ENCODE results near the gene C19orf18. TPM values are rescaled to one million over a fixed set of nuclear protein-coding genes. Genes with fewer than 3 reads are reported as not detected.

C19orf18 gene
- polyA plus RNA-seq, 1 experiment, result 0.27 TPM

DNA sequence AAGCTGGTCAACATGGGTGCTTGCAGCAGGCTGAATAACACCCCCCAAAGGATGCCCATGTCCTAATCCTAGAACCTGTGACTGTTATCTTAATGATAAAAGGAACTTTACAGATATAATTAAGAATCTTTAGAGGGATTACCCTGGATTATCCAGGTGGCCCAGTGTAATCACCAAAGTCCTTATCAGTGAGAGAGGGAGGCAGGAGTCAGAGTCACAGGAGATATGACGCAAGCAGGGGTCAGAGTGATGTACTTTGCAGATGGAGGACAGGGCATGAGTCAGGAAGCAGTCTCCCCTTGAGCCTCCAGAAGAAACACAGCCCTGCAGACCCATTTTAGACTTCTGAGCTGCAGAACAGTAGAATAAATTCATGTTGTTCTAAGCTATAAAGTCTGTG is 18.5 kb upstream of the C19orf18 start:
- CTCF ChIA-PET, result no interaction called here

DNA sequence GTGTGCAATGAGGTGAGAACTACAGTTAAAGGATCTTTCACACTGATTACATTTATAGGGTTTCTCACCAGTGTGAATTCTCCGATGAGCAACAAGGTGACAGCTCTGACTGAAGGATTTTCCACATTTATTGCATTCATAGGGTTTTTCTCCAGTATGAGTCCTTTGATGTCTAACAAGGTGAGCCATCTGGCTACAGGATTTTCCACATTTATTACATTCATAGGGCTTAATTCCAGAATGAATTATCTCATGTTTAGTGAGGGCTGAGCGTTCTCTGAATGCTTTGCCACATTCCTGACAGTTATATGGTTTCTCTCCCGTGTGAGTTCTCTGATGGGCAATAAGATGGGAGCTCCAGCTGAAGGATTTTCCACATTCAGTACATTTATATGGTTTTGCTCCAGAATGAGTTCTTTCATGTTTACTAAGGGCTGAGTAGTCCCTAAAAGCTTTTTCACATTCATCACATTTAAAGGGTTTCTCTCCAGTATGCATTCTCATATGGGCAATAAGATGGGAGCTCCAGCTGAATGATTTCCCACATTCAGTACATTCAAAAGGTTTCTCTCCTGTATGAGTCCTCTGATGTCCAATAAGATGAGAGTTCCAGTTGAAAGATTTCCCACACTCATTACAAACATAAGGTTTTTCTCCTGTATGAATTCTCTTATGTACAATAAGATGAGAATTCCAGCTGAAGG is 4.4 kb upstream of the C19orf18 start:
- ChIA-PET CTCF (no interaction called here), POLR2A (no interaction called here)
- DNase-seq (ENCODE audit: low read depth, low spot score), result no peak
- TF ChIP-seq, protein P1, sequence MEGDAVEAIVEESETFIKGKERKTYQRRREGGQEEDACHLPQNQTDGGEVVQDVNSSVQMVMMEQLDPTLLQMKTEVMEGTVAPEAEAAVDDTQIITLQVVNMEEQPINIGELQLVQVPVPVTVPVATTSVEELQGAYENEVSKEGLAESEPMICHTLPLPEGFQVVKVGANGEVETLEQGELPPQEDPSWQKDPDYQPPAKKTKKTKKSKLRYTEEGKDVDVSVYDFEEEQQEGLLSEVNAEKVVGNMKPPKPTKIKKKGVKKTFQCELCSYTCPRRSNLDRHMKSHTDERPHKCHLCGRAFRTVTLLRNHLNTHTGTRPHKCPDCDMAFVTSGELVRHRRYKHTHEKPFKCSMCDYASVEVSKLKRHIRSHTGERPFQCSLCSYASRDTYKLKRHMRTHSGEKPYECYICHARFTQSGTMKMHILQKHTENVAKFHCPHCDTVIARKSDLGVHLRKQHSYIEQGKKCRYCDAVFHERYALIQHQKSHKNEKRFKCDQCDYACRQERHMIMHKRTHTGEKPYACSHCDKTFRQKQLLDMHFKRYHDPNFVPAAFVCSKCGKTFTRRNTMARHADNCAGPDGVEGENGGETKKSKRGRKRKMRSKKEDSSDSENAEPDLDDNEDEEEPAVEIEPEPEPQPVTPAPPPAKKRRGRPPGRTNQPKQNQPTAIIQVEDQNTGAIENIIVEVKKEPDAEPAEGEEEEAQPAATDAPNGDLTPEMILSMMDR (IDR thresholded peaks at IDR 0.05; ENCODE audit: low read depth, low read length), result no peak
- peaks cover 76% of the 10 kb centered on the region for H3K9me3 ChIP-seq (ENCODE audit: control insufficient read depth, insufficient read depth, low read length)
- no peak overlapping the region for H3K27ac ChIP-seq (ENCODE audit: low read depth, low read length)
- H3K4me3 ChIP-seq (ENCODE audit: low read depth, low read length), result no peak overlapping the region
- H3K27me3 ChIP-seq (ENCODE audit: control insufficient read depth, insufficient read depth, low read length), result no peaks in the 10 kb centered on the region

More for the DNA sequence above, 18.5 kb upstream of the C19orf18 start:
- Histone ChIP-seq H3K27ac (ENCODE audit: low read depth, low read length) (no peak overlapping the region), H3K4me3 (ENCODE audit: low read depth, low read length) (no peak overlapping the region), H3K9me3 (ENCODE audit: control insufficient read depth, insufficient read depth, low read length) (peaks cover 71% of the 10 kb centered on the region), H3K27me3 (ENCODE audit: control insufficient read depth, insufficient read depth, low read length) (no peaks in the 10 kb centered on the region)
- TF ChIP-seq, protein P1 (IDR thresholded peaks at IDR 0.05; ENCODE audit: low read depth, low read length), result no peak
- no peak for DNase-seq (ENCODE audit: low read depth, low spot score)
- POLR2A ChIA-PET, result no interaction called here

DNA sequence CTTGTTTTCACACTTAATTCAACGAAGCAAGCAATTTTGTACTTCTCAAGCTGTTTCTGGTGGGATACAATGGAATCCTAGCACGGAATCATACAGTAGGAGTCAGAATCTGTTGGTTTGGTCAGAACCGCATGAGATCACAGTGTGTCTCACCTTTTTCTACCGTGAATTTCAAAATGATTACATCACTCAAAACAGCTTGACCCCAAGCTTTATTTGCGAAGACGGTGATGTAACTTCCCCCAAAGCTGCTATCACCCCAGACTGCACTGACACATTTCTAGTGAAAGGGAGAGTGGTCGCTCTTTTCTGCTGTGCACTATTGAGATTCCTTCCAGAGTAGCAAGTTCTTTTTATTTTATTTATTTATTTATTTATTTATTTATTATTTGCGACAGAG is 9.6 kb downstream of the C19orf18 start:
- peaks cover 72% of the 10 kb centered on the region for H3K9me3 ChIP-seq (ENCODE audit: control insufficient read depth, insufficient read depth, low read length)
- no peaks in the 10 kb centered on the region for H3K27me3 ChIP-seq (ENCODE audit: control insufficient read depth, insufficient read depth, low read length)
- ChIA-PET POLR2A (no interaction called here), CTCF (interaction anchor here (0.6 kb wide), 1 partner anchor 560 kb away, joined by 5 read pairs; no protein-coding TSS in a partner anchor)
- no peak overlapping the region for H3K4me3 ChIP-seq (ENCODE audit: low read depth, low read length)
- H3K27ac ChIP-seq (ENCODE audit: low read depth, low read length), result no peak overlapping the region
- no peak for DNase-seq (ENCODE audit: low read depth, low spot score)
- TF ChIP-seq, protein P1 (IDR thresholded peaks at IDR 0.05; ENCODE audit: low read depth, low read length), result no peak

DNA sequence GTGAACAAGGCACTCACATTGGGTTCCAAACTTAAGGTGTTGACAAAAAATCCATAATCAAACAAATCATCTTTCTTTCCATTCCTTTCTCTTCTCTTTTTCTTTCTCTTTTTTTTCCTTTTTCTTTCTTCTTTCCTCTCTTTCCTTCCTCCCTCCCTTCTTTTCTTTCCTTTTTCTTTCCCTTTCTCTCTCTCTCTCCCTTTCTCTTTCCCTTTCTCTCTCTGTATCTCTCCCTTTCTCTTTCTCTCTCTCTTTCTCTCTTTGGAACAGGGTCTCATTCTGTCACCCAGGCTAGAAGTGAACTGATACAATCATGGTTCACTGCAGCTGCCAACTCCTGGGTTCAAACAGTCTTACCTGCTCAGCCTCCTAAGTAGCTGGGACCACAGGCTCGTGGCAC is 12.5 kb downstream of the C19orf18 start:
- ChIA-PET CTCF (no interaction called here), POLR2A (no interaction called here)

DNA sequence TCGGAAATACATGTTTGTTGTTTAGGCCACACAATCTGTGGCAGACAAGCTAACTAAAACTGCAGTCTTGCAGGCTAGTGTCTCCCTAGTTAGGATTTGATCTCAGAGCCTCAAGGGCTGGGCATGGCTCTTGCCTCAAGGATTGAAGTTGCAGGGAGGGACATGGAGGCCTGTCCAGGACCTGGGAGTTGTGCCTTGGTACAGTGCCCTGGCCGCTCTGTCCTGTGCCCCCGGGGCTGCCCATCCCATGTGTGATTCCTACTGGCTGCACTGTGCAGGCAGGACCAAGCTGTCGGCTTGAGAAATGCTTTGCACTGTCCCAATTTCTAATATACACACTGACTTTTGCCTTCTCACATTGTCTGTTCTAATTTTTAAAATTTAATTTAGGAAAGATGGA is 19.3 kb downstream of the C19orf18 start:
- Histone ChIP-seq H3K27me3 (ENCODE audit: control insufficient read depth, insufficient read depth, low read length) (no peaks in the 10 kb centered on the region), H3K9me3 (ENCODE audit: control insufficient read depth, insufficient read depth, low read length) (peaks cover 64% of the 10 kb centered on the region), H3K27ac (ENCODE audit: low read depth, low read length) (no peak overlapping the region), H3K4me3 (ENCODE audit: low read depth, low read length) (no peak overlapping the region)
- POLR2A ChIA-PET, result no interaction called here
- no peak for DNase-seq (ENCODE audit: low read depth, low spot score)
- CTCF ChIA-PET, result no interaction called here
- TF ChIP-seq, protein P1 (IDR thresholded peaks at IDR 0.05; ENCODE audit: low read depth, low read length), result no peak

More for the DNA sequence above, 12.5 kb downstream of the C19orf18 start:
- no peak for DNase-seq (ENCODE audit: low read depth, low spot score)
- TF ChIP-seq, protein P1 (IDR thresholded peaks at IDR 0.05; ENCODE audit: low read depth, low read length), result no peak
- no peak overlapping the region for H3K4me3 ChIP-seq (ENCODE audit: low read depth, low read length)
- H3K27me3 ChIP-seq (ENCODE audit: control insufficient read depth, insufficient read depth, low read length), result no peaks in the 10 kb centered on the region
- no peak overlapping the region for H3K27ac ChIP-seq (ENCODE audit: low read depth, low read length)
- H3K9me3 ChIP-seq (ENCODE audit: control insufficient read depth, insufficient read depth, low read length), result peaks cover 68% of the 10 kb centered on the region

Data from AG04450 (cell line).